ENCODE measurements around the gene LCA5L.

Gene LCA5L

DNA sequence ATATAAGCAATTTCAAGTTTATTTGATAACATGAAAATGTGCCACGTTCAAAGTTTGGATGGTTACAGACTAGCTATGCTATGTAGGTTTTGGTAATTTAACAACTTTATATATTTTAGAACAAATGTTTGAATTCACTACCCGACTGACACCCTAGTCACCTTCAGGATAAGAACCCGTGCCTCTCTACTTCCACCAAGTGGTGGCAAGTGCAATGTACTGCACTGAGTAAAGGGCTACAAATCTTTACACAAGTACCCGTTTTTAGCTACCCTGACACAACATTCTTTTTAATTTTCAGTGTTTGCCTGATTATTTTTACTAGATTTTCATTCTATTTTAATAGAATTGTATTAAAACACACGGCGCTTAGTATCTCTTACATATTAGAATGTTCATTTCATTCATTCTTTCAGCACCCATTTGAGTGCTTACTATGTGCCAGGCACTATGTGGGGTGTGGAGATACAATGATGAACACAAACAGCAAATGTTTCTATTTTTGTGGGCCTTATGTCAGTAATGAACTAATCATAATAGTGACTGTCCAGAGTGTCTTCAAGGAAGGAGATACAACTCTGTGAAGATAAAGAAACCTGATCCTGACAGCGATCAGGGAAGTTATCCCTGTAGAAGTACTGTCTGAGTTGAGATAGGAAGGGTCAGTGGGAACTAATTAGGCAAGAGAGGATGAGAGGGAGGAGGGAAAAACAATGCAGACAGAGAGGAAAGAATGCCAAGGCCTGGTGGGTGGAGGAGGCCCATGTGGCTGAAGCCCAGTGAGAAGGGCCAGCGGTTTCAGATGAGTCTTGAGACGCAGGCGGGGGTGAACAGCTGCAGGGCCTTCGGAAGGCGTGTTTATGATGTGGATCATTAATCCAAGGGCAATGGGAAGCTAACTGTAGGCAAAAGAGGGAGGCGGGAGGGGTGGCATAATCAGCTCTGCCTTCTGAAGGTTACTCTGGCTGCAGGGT, 3.8 kb downstream of the LCA5L start (continued):
- TF ChIP-seq, protein P1, sequence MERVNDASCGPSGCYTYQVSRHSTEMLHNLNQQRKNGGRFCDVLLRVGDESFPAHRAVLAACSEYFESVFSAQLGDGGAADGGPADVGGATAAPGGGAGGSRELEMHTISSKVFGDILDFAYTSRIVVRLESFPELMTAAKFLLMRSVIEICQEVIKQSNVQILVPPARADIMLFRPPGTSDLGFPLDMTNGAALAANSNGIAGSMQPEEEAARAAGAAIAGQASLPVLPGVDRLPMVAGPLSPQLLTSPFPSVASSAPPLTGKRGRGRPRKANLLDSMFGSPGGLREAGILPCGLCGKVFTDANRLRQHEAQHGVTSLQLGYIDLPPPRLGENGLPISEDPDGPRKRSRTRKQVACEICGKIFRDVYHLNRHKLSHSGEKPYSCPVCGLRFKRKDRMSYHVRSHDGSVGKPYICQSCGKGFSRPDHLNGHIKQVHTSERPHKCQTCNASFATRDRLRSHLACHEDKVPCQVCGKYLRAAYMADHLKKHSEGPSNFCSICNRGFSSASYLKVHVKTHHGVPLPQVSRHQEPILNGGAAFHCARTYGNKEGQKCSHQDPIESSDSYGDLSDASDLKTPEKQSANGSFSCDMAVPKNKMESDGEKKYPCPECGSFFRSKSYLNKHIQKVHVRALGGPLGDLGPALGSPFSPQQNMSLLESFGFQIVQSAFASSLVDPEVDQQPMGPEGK (CRISPR knock-in tag; IDR thresholded peaks at IDR 0.05; ENCODE audit: borderline replicate concordance) = no peak
- TF ChIP-seq PPARA (CRISPR knock-in tag; IDR thresholded peaks at IDR 0.05; ENCODE audit: borderline replicate concordance) (no peak), ZFP30 (CRISPR knock-in tag; IDR thresholded peaks at IDR 0.05) (no peak)

DNA sequence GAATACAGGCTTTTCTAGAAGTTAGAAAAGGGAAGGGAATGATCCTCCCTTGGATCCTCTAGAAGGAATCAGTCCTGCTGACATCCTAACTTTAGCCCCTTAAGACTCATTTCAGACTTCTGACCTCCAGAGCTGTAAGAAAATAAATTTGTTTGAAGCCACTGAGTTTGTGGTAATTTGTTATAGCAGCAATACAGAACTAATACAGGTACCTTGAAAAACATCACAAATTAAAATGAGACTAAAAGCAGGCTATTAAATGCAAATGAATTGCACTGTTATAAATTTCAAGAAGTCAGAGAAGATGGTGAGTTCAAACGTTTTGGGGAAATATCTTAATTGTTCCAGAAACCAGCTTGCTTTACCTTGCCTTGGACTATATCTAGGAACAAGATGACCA, 6.3 kb downstream of the LCA5L start:
- ATAC-seq = no peak
- no peak for TF ChIP-seq OSR1 (CRISPR knock-in tag; IDR thresholded peaks at IDR 0.05)
- TF ChIP-seq ISL1 (CRISPR knock-in tag; IDR thresholded peaks at IDR 0.05) = no peak
- no peak for TF ChIP-seq TOX (CRISPR knock-in tag; IDR thresholded peaks at IDR 0.05; ENCODE audit: borderline replicate concordance)
- no peak for TF ChIP-seq CSDC2 (CRISPR knock-in tag; IDR thresholded peaks at IDR 0.05)
- no peak for TF ChIP-seq GLIS3 (CRISPR knock-in tag; IDR thresholded peaks at IDR 0.05)
- no peak for TF ChIP-seq ZFP3 (CRISPR knock-in tag; IDR thresholded peaks at IDR 0.05)
- TF ChIP-seq BACH2 (CRISPR knock-in tag; IDR thresholded peaks at IDR 0.05; ENCODE audit: borderline replicate concordance) = no peak
- TF ChIP-seq, protein P2, sequence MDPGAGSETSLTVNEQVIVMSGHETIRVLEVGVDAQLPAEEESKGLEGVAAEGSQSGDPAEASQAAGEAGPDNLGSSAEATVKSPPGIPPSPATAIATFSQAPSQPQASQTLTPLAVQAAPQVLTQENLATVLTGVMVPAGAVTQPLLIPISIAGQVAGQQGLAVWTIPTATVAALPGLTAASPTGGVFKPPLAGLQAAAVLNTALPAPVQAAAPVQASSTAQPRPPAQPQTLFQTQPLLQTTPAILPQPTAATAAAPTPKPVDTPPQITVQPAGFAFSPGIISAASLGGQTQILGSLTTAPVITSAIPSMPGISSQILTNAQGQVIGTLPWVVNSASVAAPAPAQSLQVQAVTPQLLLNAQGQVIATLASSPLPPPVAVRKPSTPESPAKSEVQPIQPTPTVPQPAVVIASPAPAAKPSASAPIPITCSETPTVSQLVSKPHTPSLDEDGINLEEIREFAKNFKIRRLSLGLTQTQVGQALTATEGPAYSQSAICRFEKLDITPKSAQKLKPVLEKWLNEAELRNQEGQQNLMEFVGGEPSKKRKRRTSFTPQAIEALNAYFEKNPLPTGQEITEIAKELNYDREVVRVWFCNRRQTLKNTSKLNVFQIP (CRISPR knock-in tag; IDR thresholded peaks at IDR 0.05; ENCODE audit: borderline replicate concordance, low read depth) = no peak
- no peak for TF ChIP-seq PPARA (CRISPR knock-in tag; IDR thresholded peaks at IDR 0.05; ENCODE audit: borderline replicate concordance)
- no peak for TF ChIP-seq TCF4 (CRISPR knock-in tag; IDR thresholded peaks at IDR 0.05; ENCODE audit: borderline replicate concordance)
- no peak for TF ChIP-seq ESRRG (CRISPR knock-in tag; IDR thresholded peaks at IDR 0.05)
- no peak for TF ChIP-seq RARB (CRISPR knock-in tag; IDR thresholded peaks at IDR 0.05)
- no peak for TF ChIP-seq ARNTL (CRISPR knock-in tag; IDR thresholded peaks at IDR 0.05; ENCODE audit: borderline replicate concordance, low read depth)
- TF ChIP-seq, protein P3, sequence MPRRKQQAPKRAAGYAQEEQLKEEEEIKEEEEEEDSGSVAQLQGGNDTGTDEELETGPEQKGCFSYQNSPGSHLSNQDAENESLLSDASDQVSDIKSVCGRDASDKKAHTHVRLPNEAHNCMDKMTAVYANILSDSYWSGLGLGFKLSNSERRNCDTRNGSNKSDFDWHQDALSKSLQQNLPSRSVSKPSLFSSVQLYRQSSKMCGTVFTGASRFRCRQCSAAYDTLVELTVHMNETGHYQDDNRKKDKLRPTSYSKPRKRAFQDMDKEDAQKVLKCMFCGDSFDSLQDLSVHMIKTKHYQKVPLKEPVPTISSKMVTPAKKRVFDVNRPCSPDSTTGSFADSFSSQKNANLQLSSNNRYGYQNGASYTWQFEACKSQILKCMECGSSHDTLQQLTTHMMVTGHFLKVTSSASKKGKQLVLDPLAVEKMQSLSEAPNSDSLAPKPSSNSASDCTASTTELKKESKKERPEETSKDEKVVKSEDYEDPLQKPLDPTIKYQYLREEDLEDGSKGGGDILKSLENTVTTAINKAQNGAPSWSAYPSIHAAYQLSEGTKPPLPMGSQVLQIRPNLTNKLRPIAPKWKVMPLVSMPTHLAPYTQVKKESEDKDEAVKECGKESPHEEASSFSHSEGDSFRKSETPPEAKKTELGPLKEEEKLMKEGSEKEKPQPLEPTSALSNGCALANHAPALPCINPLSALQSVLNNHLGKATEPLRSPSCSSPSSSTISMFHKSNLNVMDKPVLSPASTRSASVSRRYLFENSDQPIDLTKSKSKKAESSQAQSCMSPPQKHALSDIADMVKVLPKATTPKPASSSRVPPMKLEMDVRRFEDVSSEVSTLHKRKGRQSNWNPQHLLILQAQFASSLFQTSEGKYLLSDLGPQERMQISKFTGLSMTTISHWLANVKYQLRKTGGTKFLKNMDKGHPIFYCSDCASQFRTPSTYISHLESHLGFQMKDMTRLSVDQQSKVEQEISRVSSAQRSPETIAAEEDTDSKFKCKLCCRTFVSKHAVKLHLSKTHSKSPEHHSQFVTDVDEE (CRISPR knock-in tag; IDR thresholded peaks at IDR 0.05) = no peak
- TF ChIP-seq, protein P1 (CRISPR knock-in tag; IDR thresholded peaks at IDR 0.05; ENCODE audit: borderline replicate concordance) = no peak
- TF ChIP-seq ZNF70 (CRISPR knock-in tag; IDR thresholded peaks at IDR 0.05) = no peak
- TF ChIP-seq, protein P4, sequence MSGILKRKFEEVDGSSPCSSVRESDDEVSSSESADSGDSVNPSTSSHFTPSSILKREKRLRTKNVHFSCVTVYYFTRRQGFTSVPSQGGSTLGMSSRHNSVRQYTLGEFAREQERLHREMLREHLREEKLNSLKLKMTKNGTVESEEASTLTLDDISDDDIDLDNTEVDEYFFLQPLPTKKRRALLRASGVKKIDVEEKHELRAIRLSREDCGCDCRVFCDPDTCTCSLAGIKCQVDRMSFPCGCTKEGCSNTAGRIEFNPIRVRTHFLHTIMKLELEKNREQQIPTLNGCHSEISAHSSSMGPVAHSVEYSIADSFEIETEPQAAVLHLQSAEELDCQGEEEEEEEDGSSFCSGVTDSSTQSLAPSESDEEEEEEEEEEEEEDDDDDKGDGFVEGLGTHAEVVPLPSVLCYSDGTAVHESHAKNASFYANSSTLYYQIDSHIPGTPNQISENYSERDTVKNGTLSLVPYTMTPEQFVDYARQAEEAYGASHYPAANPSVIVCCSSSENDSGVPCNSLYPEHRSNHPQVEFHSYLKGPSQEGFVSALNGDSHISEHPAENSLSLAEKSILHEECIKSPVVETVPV (CRISPR knock-in tag; IDR thresholded peaks at IDR 0.05) = no peak
- no peak for TF ChIP-seq SNAI2 (CRISPR knock-in tag; IDR thresholded peaks at IDR 0.05)
- TF ChIP-seq ZNF565 (CRISPR knock-in tag; conservative IDR thresholded peaks at IDR 0.05; ENCODE audit: low read depth) = no peak
- no peak for TF ChIP-seq ZFP30 (CRISPR knock-in tag; IDR thresholded peaks at IDR 0.05)
